ENCODE data around the gene RALGPS1. TPM values are rescaled to one million over a fixed set of nuclear protein-coding genes. Genes with fewer than 3 reads are reported as not detected.

Gene RALGPS1
- total RNA-seq, 6 donors from 2014 or later, result 12.3 to 52.4 (median 17.1) TPM

GRCh38 chr9:127049044-127049443, 134.5 kb downstream of the RALGPS1 start:
- DNase-seq, result peak in 1 of 2 donors; percentile 67
- H3K4me1 ChIP-seq, result peaks cover 25 to 42% (median 27%) of the 10 kb centered on the region in 4 donors
- peak; percentile 76 to 77 for ATAC-seq (ENCODE audit: low FRiP score in 2 of 2)

GRCh38 chr9:127049581-127049980, 135.0 kb downstream of the RALGPS1 start:
- ATAC-seq (ENCODE audit: low FRiP score in 2 of 2) (no peak), DNase-seq (no peak)
- Histone ChIP-seq H3K36me3 (no peaks in the 10 kb centered on the region), H3K27me3 (no peaks in the 10 kb centered on the region), H3K9me3 (no peaks in the 10 kb centered on the region), H3K27ac (peak overlapping the region; percentile 49 to 79 (median 56)), H3K4me3 (no peak overlapping the region), H3K4me1 (peaks cover 25 to 42% (median 27%) of the 10 kb centered on the region in 4 donors)
- 79 to 87% methylated on average over 7 to 8 of the region's 8 CpGs for WGBS, 2 donors
- TF ChIP-seq EP300 (IDR thresholded peaks at IDR 0.05) (peak in 1 of 4 donors; percentile 13), POLR2AphosphoS5 (IDR thresholded peaks at IDR 0.05) (peak; percentile 38 to 48), POLR2A (IDR thresholded peaks at IDR 0.05) (no peak), CTCF (IDR thresholded peaks at IDR 0.05) (no peak)

More at GRCh38 chr9:127049044-127049443, 134.5 kb downstream of the RALGPS1 start:
- Histone ChIP-seq H3K4me3 (peak overlapping the region in 2 of 4 donors; percentile 18 to 22), H3K27me3 (no peaks in the 10 kb centered on the region), H3K36me3 (no peaks in the 10 kb centered on the region), H3K9me3 (no peaks in the 10 kb centered on the region), H3K27ac (peak overlapping the region; percentile 49 to 79 (median 56))
- peak in 3 of 4 donors; percentile 35 to 95 (median 92) for TF ChIP-seq EP300 (IDR thresholded peaks at IDR 0.05)
- peak; percentile 29 to 60 (median 46) for TF ChIP-seq CTCF (IDR thresholded peaks at IDR 0.05)
- no peak for TF ChIP-seq POLR2A (IDR thresholded peaks at IDR 0.05)
- TF ChIP-seq POLR2AphosphoS5 (IDR thresholded peaks at IDR 0.05), result peak; percentile 93 to 98
- WGBS, 2 donors, result 26 to 32% methylated on average over 4 of the region's 4 CpGs

GRCh38 chr9:127050152-127050551, 135.6 kb downstream of the RALGPS1 start:
- Histone ChIP-seq H3K36me3 (no peaks in the 10 kb centered on the region), H3K27ac (peak overlapping the region in 3 of 4 donors; percentile 49 to 79 (median 62)), H3K27me3 (no peaks in the 10 kb centered on the region), H3K9me3 (no peaks in the 10 kb centered on the region), H3K4me1 (peaks cover 25 to 42% (median 27%) of the 10 kb centered on the region in 4 donors), H3K4me3 (no peak overlapping the region)
- ATAC-seq (ENCODE audit: low FRiP score in 2 of 2) (no peak), DNase-seq (no peak)
- no peak for TF ChIP-seq POLR2AphosphoS5 (IDR thresholded peaks at IDR 0.05)
- TF ChIP-seq POLR2A (IDR thresholded peaks at IDR 0.05), result no peak
- no peak for TF ChIP-seq CTCF (IDR thresholded peaks at IDR 0.05)
- TF ChIP-seq EP300 (IDR thresholded peaks at IDR 0.05), result no peak
- 97 to 100% methylated on average over 3 of the region's 3 CpGs for WGBS, 2 donors

DNA sequence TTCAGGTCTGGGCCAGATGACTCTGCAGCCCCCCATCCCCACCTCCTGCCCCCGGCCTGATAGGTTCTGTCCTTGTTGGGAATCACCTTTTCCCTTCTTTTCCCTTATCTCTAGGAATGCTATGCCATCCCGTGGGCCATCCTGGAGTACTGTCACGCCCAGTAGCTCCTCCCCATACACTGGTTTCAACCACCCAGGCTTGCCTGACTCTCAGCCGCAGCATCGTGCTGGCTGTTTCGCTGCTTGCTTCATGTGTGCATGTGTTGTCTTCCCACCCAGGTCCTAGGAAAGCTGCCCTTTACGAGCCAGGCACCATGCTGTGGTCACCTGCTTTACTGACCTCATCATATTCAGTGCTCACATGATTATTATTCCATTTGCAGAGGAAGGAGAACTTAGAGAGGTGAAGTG, 136.0 kb downstream of the RALGPS1 start:
- WGBS, 2 donors, result 89 to 94% methylated on average over 7 of the region's 7 CpGs
- Histone ChIP-seq H3K27me3 (no peaks in the 10 kb centered on the region), H3K27ac (peak overlapping the region in 2 of 4 donors; percentile 62 to 79), H3K4me1 (peaks cover 25 to 42% (median 27%) of the 10 kb centered on the region in 4 donors), H3K36me3 (no peaks in the 10 kb centered on the region), H3K9me3 (no peaks in the 10 kb centered on the region), H3K4me3 (no peak overlapping the region)
- no peak for ATAC-seq (ENCODE audit: low FRiP score in 2 of 2)
- TF ChIP-seq EP300 (IDR thresholded peaks at IDR 0.05), result no peak
- TF ChIP-seq POLR2A (IDR thresholded peaks at IDR 0.05), result no peak
- no peak for TF ChIP-seq POLR2AphosphoS5 (IDR thresholded peaks at IDR 0.05)
- TF ChIP-seq CTCF (IDR thresholded peaks at IDR 0.05), result no peak
- DNase-seq, result no peak
